HEK293 (cell line): ENCODE measurements around the gene PTGDR.
A peak's percentile ranks its signal among the peaks of the same experiment; 100 is the strongest.

Source experiments
- TRIM28 ChIP-seq: IDR thresholded peaks from 2 replicates; pipeline ENCODE4 v1.6.1; 2011; ENCODE audit warnings: low read length, control low read depth, borderline replicate concordance
- ZFP41 ChIP-seq: fragments of 450-650 bp; formaldehyde crosslinking; IDR thresholded peaks from 2 replicates; pipeline ENCODE4 v1.5.1; 2016; ENCODE audit warnings: missing biosample characterization, missing genetic modification characterization, borderline replicate concordance
- ZNF302 ChIP-seq: fragments of 450-650 bp; formaldehyde crosslinking; IDR thresholded peaks from 2 replicates; pipeline ENCODE4 v1.5.1; 2016; ENCODE audit warnings: missing biosample characterization, missing genetic modification characterization, low read depth
- ZNF501 ChIP-seq: fragments of 450-650 bp; formaldehyde crosslinking; IDR thresholded peaks from 2 replicates; pipeline ENCODE4 v1.5.1; 2016; ENCODE audit warnings: missing biosample characterization, missing genetic modification characterization
- TF ChIP-seq, protein P1 (sequence below): fragments of 450-650 bp; formaldehyde crosslinking; IDR thresholded peaks from 2 replicates; pipeline ENCODE4 v1.5.1; 2016; ENCODE audit warnings: missing biosample characterization, missing genetic modification characterization

DNA sequence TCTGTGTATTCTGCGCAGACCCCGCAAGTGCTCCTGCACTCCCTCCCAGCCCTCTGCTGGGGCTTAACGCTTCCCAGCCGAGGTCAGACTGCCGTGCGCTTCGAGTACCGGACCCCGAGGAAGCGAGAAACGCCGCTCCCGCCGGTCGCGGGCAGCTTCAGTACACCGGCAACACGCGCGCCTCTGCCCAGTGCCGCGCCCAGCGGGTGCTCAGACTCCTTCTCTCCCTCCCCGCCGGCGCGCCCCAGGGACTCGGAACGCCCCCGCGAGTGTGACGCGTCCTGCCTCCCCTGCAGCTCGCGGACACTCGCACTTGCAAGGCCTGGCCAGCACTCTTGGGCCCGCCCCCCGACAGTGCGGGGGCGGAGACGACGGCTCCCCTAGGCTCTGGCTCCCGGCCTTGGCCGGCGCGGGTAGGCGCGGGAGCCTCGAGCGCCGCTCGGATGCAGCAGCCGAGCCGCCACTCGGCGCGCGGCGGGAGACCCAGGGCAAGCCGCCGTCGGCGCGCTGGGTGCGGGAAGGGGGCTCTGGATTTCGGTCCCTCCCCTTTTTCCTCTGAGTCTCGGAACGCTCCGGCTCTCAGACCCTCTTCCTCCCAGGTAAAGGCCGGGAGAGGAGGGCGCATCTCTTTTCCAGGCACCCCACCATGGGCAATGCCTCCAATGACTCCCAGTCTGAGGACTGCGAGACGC is 46.6 kb downstream of the PTGDR start, which contains the start of gene PTGER2:
- TF ChIP-seq, protein P1, sequence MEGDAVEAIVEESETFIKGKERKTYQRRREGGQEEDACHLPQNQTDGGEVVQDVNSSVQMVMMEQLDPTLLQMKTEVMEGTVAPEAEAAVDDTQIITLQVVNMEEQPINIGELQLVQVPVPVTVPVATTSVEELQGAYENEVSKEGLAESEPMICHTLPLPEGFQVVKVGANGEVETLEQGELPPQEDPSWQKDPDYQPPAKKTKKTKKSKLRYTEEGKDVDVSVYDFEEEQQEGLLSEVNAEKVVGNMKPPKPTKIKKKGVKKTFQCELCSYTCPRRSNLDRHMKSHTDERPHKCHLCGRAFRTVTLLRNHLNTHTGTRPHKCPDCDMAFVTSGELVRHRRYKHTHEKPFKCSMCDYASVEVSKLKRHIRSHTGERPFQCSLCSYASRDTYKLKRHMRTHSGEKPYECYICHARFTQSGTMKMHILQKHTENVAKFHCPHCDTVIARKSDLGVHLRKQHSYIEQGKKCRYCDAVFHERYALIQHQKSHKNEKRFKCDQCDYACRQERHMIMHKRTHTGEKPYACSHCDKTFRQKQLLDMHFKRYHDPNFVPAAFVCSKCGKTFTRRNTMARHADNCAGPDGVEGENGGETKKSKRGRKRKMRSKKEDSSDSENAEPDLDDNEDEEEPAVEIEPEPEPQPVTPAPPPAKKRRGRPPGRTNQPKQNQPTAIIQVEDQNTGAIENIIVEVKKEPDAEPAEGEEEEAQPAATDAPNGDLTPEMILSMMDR (tag by site-specific recombination): peak; percentile 30; the same call in 1 of the 2 replicates
- TF ChIP-seq ZFP41 (tag by site-specific recombination) (no peak), ZNF302 (no peak), ZNF501 (tag by site-specific recombination) (peak; percentile 52; the same call in 1 of the 2 replicates), TRIM28 (peak; percentile 57; the same call in 1 of the 2 replicates)
